HepG2 (cell line): ENCODE data around the gene SDK1.

ENCODE experiments used
- ATF3 ChIP-seq: sonication (generic); formaldehyde crosslinking; IDR thresholded peaks from 2 replicates; pipeline ENCODE4 v1.4.0; 2020; ENCODE audit warnings: missing genetic modification reagents
- CTCF ChIP-seq: sonication (generic); formaldehyde crosslinking; IDR thresholded peaks from 2 replicates; pipeline ENCODE4 v1.5.0; 2020; ENCODE audit warnings: mild to moderate bottlenecking, missing genetic modification reagents, moderate library complexity
- DNMT1 ChIP-seq: sonication (generic); formaldehyde crosslinking; IDR thresholded peaks from 2 replicates; pipeline ENCODE4 v1.5.1; 2020; ENCODE audit warnings: mild to moderate bottlenecking, missing genetic modification reagents
- PATZ1 ChIP-seq: sonication (generic); formaldehyde crosslinking; IDR thresholded peaks from 2 replicates; pipeline ENCODE4 v1.4.0; 2020; ENCODE audit warnings: missing genetic modification reagents
- POLR2A ChIP-seq, 2 experiments: IDR thresholded peaks; 2 replicates each; pipeline ENCODE4 v1.6.1; 2011; ENCODE audit warnings: low read depth in 2 of 2, low read length in 2 of 2, mild to moderate bottlenecking in 1 of 2, moderate library complexity in 1 of 2; ENCODE audit not compliant: insufficient read depth in 1 of 2
- RAD21 ChIP-seq: fragments of 450-650 bp; formaldehyde crosslinking; IDR thresholded peaks from 2 replicates; pipeline ENCODE4 v1.5.0; 2020; ENCODE audit warnings: mild to moderate bottlenecking
- RELA ChIP-seq: sonication (generic); formaldehyde crosslinking; IDR thresholded peaks from 2 replicates; pipeline ENCODE4 v1.4.0; 2020; ENCODE audit warnings: missing genetic modification reagents
- SMAD3 ChIP-seq: sonication (generic); formaldehyde crosslinking; IDR thresholded peaks from 2 replicates; pipeline ENCODE4 v1.4.0; 2020; ENCODE audit warnings: missing genetic modification reagents
- ZFP36 ChIP-seq: fragments of 150-350 bp; IDR thresholded peaks from 2 replicates; pipeline ENCODE4 v1.6.1; 2018; ENCODE audit warnings: borderline replicate concordance, low read length, low read depth; ENCODE audit not compliant: partially characterized antibody
- ZNF572 ChIP-seq: sonication (generic); formaldehyde crosslinking; IDR thresholded peaks from 2 replicates; pipeline ENCODE4 v1.5.1; 2020; ENCODE audit warnings: mild to moderate bottlenecking, missing genetic modification reagents

- no peak for TF ChIP-seq SMAD3
- no peak for TF ChIP-seq ZFP36
- no peak for TF ChIP-seq ZNF572 (CRISPR knock-in tag)
- no peak for TF ChIP-seq CTCF
- TF ChIP-seq RAD21, result no peak
- no peak for TF ChIP-seq RELA (CRISPR knock-in tag)
- TF ChIP-seq PATZ1 (CRISPR knock-in tag), result no peak
- TF ChIP-seq POLR2A (IDR thresholded peaks at IDR 0.05; ENCODE audit: insufficient read depth in 1 of 2, low read depth in 2 of 2, low read length in 2 of 2), result no peak
- TF ChIP-seq DNMT1, result no peak
- no peak for TF ChIP-seq ATF3 (CRISPR knock-in tag)
Measured at GRCh38 chr7:3836855-3837254, 535.8 kb downstream of the SDK1 start.
